ENCODE measurements around the gene GSTP1. TPM values are rescaled to one million over a fixed set of nuclear protein-coding genes. Genes with fewer than 3 reads are reported as not detected.

Gene GSTP1
- total and polyA plus RNA-seq, 4 donors, result 632 to 2,206 (median 1,023) TPM

GRCh38 chr11:67582011-67582410 lies 1.6 kb upstream of the GSTP1 start:
- Histone ChIP-seq H3K27ac (ENCODE audit: low read depth in 1 of 2, low read length in 1 of 2) (no peak overlapping the region), H3K9me3 (ENCODE audit: control insufficient read depth in 4 of 4, insufficient read depth in 3 of 4, low read length in 3 of 4) (no peaks in the 10 kb centered on the region), H3K36me3 (ENCODE audit: control insufficient read depth in 4 of 4, insufficient read depth in 4 of 4, low read length in 4 of 4) (peaks cover 3 to 19% (median 16%) of the 10 kb centered on the region in 4 donors), H3K4me1 (ENCODE audit: control insufficient read depth in 5 of 5, insufficient read depth in 5 of 5, low read length in 5 of 5) (peaks cover 0 to 15% (median 9%) of the 10 kb centered on the region in 5 donors), H3K4me3 (no peak overlapping the region), H3K27me3 (ENCODE audit: control insufficient read depth in 3 of 3, insufficient read depth in 3 of 3, low read length in 2 of 3) (peaks cover 0 to 3% (median 0%) of the 10 kb centered on the region in 3 donors), H3K9ac (ENCODE audit: insufficient read depth in 1 of 2, low read length in 2 of 2) (no peak overlapping the region)
- no peak for TF ChIP-seq CTCF (IDR thresholded peaks at IDR 0.05; ENCODE audit: control extremely low read depth, extremely low read depth)
- ATAC-seq (ENCODE audit: insufficient read depth, low FRiP score) (no peak), DNase-seq (peak in 1 of 3 donors; percentile 12)
- 36 to 51% methylated on average over 4 of the region's 4 CpGs for WGBS, 2 donors

GRCh38 chr11:67584205-67584880 lies 731 bp downstream of the GSTP1 start:
- 13 to 15% methylated on average over 32 to 33 of the region's 33 CpGs for WGBS, 2 donors
- no peaks in the 10 kb centered on the region for H3K9me3 ChIP-seq (ENCODE audit: control insufficient read depth in 4 of 4, insufficient read depth in 3 of 4, low read length in 3 of 4)
- ATAC-seq (ENCODE audit: insufficient read depth, low FRiP score) (peak; percentile 70), DNase-seq (peak; percentile 70 to 81 (median 74))
- no peak for TF ChIP-seq CTCF (IDR thresholded peaks at IDR 0.05; ENCODE audit: control extremely low read depth, extremely low read depth)
- peak overlapping the region; percentile 67 for H3K4me3 ChIP-seq
- peaks cover 0 to 15% (median 9%) of the 10 kb centered on the region in 5 donors for H3K4me1 ChIP-seq (ENCODE audit: control insufficient read depth in 5 of 5, insufficient read depth in 5 of 5, low read length in 5 of 5)
- peak overlapping the region; percentile 71 to 77 for H3K9ac ChIP-seq (ENCODE audit: insufficient read depth in 1 of 2, low read length in 2 of 2)
- H3K36me3 ChIP-seq (ENCODE audit: control insufficient read depth in 4 of 4, insufficient read depth in 4 of 4, low read length in 4 of 4), result peaks cover 3 to 24% (median 19%) of the 10 kb centered on the region in 4 donors
- peak overlapping the region; percentile 94 for H3K27ac ChIP-seq (ENCODE audit: low read depth in 1 of 2, low read length in 1 of 2)
- peaks cover 0 to 3% (median 0%) of the 10 kb centered on the region in 3 donors for H3K27me3 ChIP-seq (ENCODE audit: control insufficient read depth in 3 of 3, insufficient read depth in 3 of 3, low read length in 2 of 3)

- Histone ChIP-seq H3K4me3 (peak overlapping the region; percentile 67), H3K4me1 (ENCODE audit: control insufficient read depth in 5 of 5, insufficient read depth in 5 of 5, low read length in 5 of 5) (peaks cover 0 to 14% (median 9%) of the 10 kb centered on the region in 5 donors), H3K9ac (ENCODE audit: insufficient read depth in 1 of 2, low read length in 2 of 2) (peak overlapping the region; percentile 36 to 77), H3K27me3 (ENCODE audit: control insufficient read depth in 3 of 3, insufficient read depth in 3 of 3, low read length in 2 of 3) (peaks cover 0 to 3% (median 0%) of the 10 kb centered on the region in 3 donors), H3K27ac (ENCODE audit: low read depth in 1 of 2, low read length in 1 of 2) (peak overlapping the region; percentile 94), H3K9me3 (ENCODE audit: control insufficient read depth in 4 of 4, insufficient read depth in 3 of 4, low read length in 3 of 4) (no peaks in the 10 kb centered on the region), H3K36me3 (ENCODE audit: control insufficient read depth in 4 of 4, insufficient read depth in 4 of 4, low read length in 4 of 4) (peaks cover 5 to 24% (median 19%) of the 10 kb centered on the region in 4 donors)
- ATAC-seq (ENCODE audit: insufficient read depth, low FRiP score), result no peak
- 83 to 85% methylated on average over 21 of the region's 21 CpGs for whole genome bisulfite sequencing, 2 donors
- DNase-seq, result no peak
- TF ChIP-seq CTCF (IDR thresholded peaks at IDR 0.05; ENCODE audit: control extremely low read depth, extremely low read depth), result no peak
These were observed 1.6 kb downstream of the GSTP1 start for GRCh38 chr11:67584881-67585873.
